ENCODE measurements around the gene ROBO1. TPM values are rescaled to one million over a fixed set of nuclear protein-coding genes. Genes with fewer than 3 reads are reported as not detected.

Gene ROBO1
- total RNA-seq, 2 experiments from 2014 or later: 0.12 to 0.20 TPM

DNA sequence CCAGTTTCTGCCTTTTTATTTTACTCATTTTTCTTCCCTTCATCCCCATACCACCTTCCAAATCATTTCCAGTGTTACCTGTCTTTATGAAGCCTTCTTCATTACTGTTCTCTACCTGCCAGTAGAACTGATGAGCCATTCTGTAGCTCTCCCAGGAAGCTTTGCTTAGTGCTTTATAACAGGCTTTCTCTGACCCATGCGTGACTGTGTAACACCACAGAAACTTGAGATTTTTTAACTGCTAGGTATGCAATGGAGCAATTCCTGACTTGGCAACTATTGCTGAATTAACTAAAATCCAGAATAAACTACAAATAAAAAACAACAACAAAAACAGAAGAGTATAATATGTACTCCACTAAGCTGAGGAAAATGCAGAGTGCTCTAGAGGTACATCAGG, 289.2 kb downstream of the ROBO1 start:
- CTCF ChIA-PET: no interaction called here
- peaks cover 9% of the 10 kb centered on the region for H3K9me3 Mint-ChIP-seq
- no peaks in the 10 kb centered on the region for H3K27me3 Mint-ChIP-seq (ENCODE audit: low read depth)
- H3K36me3 Mint-ChIP-seq (ENCODE audit: low read depth): no peaks in the 10 kb centered on the region
- intact Hi-C loops (cut with micrococcal nuclease): no loop called here
- no peak overlapping the region for H3K27ac Mint-ChIP-seq
- no peak overlapping the region for H3K4me3 Mint-ChIP-seq
- no peak for DNase-seq
- no peaks in the 10 kb centered on the region for H3K4me1 Mint-ChIP-seq (ENCODE audit: low read depth)

DNA sequence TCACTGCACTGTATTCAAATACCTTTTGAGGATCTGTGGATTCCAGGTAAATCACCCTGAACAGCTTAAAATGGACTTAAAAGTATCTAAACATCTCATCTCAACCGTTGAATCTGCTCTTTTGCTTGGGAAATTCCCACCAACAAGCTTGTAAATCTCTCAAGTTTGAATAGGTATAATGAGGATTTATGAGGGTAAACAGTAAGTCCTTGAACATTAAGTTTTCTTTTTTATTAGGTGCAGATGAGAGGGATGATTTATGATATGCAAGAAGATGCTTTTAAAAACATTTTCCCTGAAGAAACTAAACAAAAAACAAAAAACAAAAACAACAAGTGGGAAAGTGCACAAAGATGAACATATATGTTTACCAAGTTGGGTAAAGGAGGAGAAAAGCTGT, 290.6 kb downstream of the ROBO1 start:
- no peak overlapping the region for H3K4me3 Mint-ChIP-seq
- H3K27me3 Mint-ChIP-seq (ENCODE audit: low read depth): no peaks in the 10 kb centered on the region
- DNase-seq: no peak
- no peaks in the 10 kb centered on the region for H3K4me1 Mint-ChIP-seq (ENCODE audit: low read depth)
- intact Hi-C loops (cut with micrococcal nuclease): no loop called here
- peaks cover 8% of the 10 kb centered on the region for H3K9me3 Mint-ChIP-seq
- no peaks in the 10 kb centered on the region for H3K36me3 Mint-ChIP-seq (ENCODE audit: low read depth)
- CTCF ChIA-PET: interaction anchor here (0.6 kb wide), 1 partner anchor 816 kb away, joined by 3 read pairs; no protein-coding TSS in a partner anchor
- H3K27ac Mint-ChIP-seq: no peak overlapping the region

DNA sequence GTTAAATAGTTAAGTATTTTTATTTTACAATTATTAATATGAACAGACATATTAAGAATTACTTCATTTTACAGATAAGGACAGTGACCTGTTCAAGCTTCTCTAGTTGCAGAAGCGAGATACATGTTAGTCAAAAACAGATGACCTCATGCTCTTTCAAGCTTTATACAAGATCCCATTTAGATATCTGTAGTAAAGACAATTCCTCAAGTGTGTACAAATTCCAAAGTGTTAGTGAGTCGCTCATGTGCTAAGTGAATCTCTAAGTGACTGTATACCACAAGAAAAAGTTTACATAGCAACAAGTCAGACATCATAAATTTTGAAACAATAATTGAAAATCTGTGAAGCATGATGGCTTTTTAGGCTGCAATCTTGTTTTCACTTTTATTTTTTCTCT, 293.8 kb downstream of the ROBO1 start:
- no peaks in the 10 kb centered on the region for H3K36me3 Mint-ChIP-seq (ENCODE audit: low read depth)
- intact Hi-C loops (cut with micrococcal nuclease): no loop called here
- H3K9me3 Mint-ChIP-seq: peaks cover 8% of the 10 kb centered on the region
- H3K27ac Mint-ChIP-seq: no peak overlapping the region
- no peak overlapping the region for H3K4me3 Mint-ChIP-seq
- H3K27me3 Mint-ChIP-seq (ENCODE audit: low read depth): no peaks in the 10 kb centered on the region
- no peaks in the 10 kb centered on the region for H3K4me1 Mint-ChIP-seq (ENCODE audit: low read depth)
- DNase-seq: no peak
- CTCF ChIA-PET: no interaction called here

DNA sequence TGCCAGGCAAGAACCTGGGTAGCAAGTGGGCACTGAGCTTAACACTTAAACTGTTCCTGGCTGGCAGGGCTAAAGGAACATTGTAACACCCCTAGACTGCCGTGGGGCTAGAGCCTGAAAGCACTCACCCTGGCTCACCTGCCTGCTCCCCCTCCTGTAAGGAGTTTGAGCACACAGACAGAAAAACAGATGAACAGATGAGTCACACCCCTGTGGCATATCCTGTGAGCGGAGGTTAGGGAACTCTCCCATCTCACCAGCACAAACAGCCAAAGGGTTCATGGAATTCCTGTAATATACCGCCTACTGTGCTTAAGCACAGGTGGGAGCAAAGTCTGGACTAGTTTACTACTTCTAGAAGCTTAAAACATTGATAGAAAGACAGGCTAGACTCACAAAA, 300.1 kb downstream of the ROBO1 start:
- Mint-ChIP-seq H3K27ac (no peak overlapping the region), H3K9me3 (peaks cover 5% of the 10 kb centered on the region), H3K4me1 (ENCODE audit: low read depth) (no peaks in the 10 kb centered on the region), H3K36me3 (ENCODE audit: low read depth) (no peaks in the 10 kb centered on the region), H3K27me3 (ENCODE audit: low read depth) (no peaks in the 10 kb centered on the region), H3K4me3 (no peak overlapping the region)
- DNase-seq: no peak
- CTCF ChIA-PET: no interaction called here
- intact Hi-C loops (cut with micrococcal nuclease): no loop called here

DNA sequence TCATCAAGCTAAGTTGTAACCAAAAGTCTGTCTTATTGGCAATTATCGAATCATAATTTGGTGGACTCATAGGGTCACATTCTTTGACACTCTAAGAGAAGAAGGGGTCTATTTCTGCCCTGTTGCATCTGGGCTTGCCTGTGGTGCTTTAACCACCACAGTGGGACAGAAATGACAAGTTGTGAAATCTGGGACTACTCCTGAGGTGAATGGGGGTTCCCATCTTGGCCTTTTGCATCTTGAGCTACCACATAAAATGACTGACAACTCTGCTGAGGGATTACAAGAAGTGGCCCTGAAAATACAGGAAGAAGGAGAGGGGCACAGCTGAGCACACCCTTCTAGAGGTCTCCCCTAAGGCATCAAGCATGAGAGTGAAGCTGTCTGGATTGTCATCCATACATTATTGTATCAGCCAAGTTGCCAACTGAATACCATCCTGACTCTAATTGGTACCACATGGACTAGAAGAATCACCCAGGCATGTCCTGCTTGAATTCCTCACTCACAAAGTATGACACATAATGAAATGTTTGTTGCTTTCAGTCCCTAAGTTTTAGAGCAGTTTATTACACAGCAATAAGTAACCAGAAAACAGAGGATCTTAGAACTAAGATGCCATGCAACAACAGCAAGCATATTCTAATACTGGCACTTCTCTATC, 306.5 kb downstream of the ROBO1 start:
- H3K27me3 Mint-ChIP-seq (ENCODE audit: low read depth): no peaks in the 10 kb centered on the region
- CTCF ChIA-PET: interaction anchor here (0.6 kb wide), 1 partner anchor 1761 kb away, joined by 3 read pairs; no protein-coding TSS in a partner anchor
- H3K4me1 Mint-ChIP-seq (ENCODE audit: low read depth): no peaks in the 10 kb centered on the region
- no peak for DNase-seq
- intact Hi-C loops (cut with micrococcal nuclease): no loop called here
- no peak overlapping the region for H3K27ac Mint-ChIP-seq
- H3K36me3 Mint-ChIP-seq (ENCODE audit: low read depth): no peaks in the 10 kb centered on the region
- no peak overlapping the region for H3K4me3 Mint-ChIP-seq
- H3K9me3 Mint-ChIP-seq: peaks cover 9% of the 10 kb centered on the region

DNA sequence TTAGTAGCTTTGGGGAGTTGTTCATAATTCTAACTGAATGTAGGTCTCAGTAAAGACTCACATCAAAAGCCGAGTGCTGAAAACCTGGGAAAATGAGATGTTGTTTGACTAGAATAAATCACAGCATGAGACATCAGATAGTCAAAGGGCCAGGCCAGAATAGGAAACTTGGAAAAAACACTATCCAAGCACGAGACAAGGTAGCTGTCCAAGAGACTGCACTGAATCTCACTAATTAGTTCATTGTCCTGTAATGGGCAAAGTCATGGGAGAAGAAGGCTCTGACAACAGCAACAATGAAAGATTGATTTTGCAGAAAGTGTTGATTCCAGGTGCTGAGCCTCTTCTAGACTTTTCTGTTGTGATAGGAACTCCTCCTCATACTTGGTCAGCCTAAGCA, 314.2 kb downstream of the ROBO1 start:
- CTCF ChIA-PET: no interaction called here
- H3K27me3 Mint-ChIP-seq (ENCODE audit: low read depth): no peaks in the 10 kb centered on the region
- no peak overlapping the region for H3K4me3 Mint-ChIP-seq
- no peak for DNase-seq
- no peaks in the 10 kb centered on the region for H3K36me3 Mint-ChIP-seq (ENCODE audit: low read depth)
- H3K4me1 Mint-ChIP-seq (ENCODE audit: low read depth): no peaks in the 10 kb centered on the region
- H3K27ac Mint-ChIP-seq: no peak overlapping the region
- H3K9me3 Mint-ChIP-seq: peaks cover 10% of the 10 kb centered on the region
- intact Hi-C loops (cut with micrococcal nuclease): no loop called here

DNA sequence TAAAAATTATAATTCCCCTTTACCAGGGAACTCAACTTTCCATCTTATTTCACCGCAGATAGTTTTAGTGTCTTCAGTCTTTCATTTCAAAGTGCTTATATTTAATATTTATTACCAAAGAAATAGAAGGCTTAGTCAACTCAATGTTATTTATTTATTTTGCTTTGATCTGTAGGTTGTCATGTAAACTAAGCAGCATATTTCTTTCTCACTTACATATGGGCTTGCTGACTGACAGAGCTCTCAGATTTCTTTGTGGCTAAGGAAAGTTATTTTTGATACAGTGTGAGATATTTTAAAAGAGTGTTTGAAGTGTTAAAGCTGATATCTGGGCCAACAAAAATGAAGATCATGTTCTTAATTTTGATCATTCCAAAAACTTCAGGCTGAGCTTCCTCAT, 331.4 kb downstream of the ROBO1 start:
- Mint-ChIP-seq H3K36me3 (ENCODE audit: low read depth) (no peaks in the 10 kb centered on the region), H3K9me3 (peaks cover 4% of the 10 kb centered on the region), H3K27ac (no peak overlapping the region), H3K4me1 (ENCODE audit: low read depth) (no peaks in the 10 kb centered on the region), H3K27me3 (ENCODE audit: low read depth) (no peaks in the 10 kb centered on the region), H3K4me3 (no peak overlapping the region)
- no peak for DNase-seq
- intact Hi-C loops (cut with micrococcal nuclease): no loop called here
- CTCF ChIA-PET: interaction anchor here (0.6 kb wide), 1 partner anchor 1505 kb away, joined by 3 read pairs; no protein-coding TSS in a partner anchor

DNA sequence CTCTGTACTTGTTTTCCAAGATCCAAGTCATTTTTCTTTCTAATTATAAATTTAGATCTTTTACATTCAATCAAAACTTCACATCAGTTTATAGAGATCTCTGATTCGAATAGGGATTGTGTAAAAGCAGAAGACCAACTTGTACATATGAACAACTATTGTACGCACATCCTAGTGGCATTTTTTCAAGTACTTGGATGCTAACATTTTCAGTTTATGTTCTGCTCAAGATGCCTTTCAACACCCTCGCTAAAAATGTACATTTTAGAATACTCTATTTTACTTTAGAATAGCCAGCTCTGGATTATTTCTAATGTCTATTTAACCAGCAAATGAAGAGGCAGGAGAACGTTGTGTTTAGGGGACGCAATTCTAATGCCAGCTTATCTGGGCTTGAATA, 340.7 kb downstream of the ROBO1 start:
- H3K27ac Mint-ChIP-seq: no peak overlapping the region
- intact Hi-C loops (cut with micrococcal nuclease): no loop called here
- H3K4me1 Mint-ChIP-seq (ENCODE audit: low read depth): no peaks in the 10 kb centered on the region
- DNase-seq: no peak
- no peak overlapping the region for H3K4me3 Mint-ChIP-seq
- no peaks in the 10 kb centered on the region for H3K36me3 Mint-ChIP-seq (ENCODE audit: low read depth)
- H3K9me3 Mint-ChIP-seq: peaks cover 1% of the 10 kb centered on the region
- no peaks in the 10 kb centered on the region for H3K27me3 Mint-ChIP-seq (ENCODE audit: low read depth)
- CTCF ChIA-PET: no interaction called here

DNA sequence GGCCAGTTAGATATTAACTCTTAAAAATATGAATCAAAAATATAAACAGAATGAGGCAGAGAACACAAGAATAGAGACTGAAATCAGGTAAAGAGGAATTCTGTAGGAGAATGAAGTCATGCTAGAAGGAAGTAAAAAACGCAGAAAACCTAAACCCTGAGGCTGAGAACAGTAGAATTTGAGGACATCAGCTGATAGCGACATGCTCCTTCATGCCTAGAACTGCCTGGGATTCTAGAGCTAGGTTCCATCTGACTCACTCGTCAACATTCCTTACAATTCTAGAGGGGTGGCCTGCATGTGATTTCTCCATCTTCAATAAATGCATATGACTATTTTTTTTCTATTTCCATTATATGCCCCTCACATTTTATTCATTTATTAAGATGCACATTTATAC, 343.0 kb downstream of the ROBO1 start:
- no peak overlapping the region for H3K27ac Mint-ChIP-seq
- CTCF ChIA-PET: no interaction called here
- H3K9me3 Mint-ChIP-seq: peaks cover 6% of the 10 kb centered on the region
- intact Hi-C loops (cut with micrococcal nuclease): no loop called here
- H3K4me1 Mint-ChIP-seq (ENCODE audit: low read depth): no peaks in the 10 kb centered on the region
- DNase-seq: no peak
- no peaks in the 10 kb centered on the region for H3K27me3 Mint-ChIP-seq (ENCODE audit: low read depth)
- no peak overlapping the region for H3K4me3 Mint-ChIP-seq
- H3K36me3 Mint-ChIP-seq (ENCODE audit: low read depth): no peaks in the 10 kb centered on the region

DNA sequence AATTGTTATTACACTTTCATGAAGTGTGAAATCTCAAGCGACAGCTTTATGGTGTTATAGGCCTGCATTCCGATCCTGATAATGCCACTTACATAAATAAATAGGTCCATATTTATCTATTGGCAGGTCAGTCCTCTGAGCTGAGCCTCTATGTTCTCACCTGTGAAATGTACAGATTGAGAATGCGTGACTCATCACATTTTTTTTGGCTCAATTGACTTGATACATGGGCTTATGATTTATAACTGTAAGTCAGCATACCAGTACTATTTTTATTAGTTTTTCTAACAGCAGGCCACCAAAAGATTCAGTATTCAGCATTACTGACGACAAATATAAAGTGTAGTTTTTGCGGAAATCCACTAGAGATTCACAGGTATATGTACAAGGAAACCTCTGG, 344.4 kb downstream of the ROBO1 start:
- Mint-ChIP-seq H3K27ac (no peak overlapping the region), H3K4me1 (ENCODE audit: low read depth) (no peaks in the 10 kb centered on the region), H3K4me3 (no peak overlapping the region), H3K36me3 (ENCODE audit: low read depth) (no peaks in the 10 kb centered on the region), H3K9me3 (peaks cover 8% of the 10 kb centered on the region), H3K27me3 (ENCODE audit: low read depth) (no peaks in the 10 kb centered on the region)
- DNase-seq: no peak
- intact Hi-C loops (cut with micrococcal nuclease): no loop called here
- CTCF ChIA-PET: no interaction called here

DNA sequence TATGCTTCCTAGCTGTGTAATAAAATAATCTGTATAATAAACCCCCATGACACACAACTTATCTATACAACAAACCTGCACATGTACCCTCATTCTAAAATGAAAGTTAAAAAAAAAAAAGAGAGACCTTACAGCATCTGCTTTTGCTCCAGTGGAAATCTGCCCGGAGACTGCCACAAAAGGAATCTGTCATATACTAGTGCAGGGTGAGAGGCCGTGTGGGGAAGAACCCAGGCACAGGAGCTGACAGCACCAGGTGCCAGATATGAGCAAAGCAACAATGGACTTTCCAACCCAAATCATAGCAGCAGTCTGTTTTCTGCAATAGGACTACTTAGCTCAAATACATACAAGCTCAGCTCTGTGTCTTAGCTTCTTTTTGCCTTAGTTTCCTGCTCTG, 346.5 kb downstream of the ROBO1 start:
- Mint-ChIP-seq H3K9me3 (peaks cover 7% of the 10 kb centered on the region), H3K27me3 (ENCODE audit: low read depth) (no peaks in the 10 kb centered on the region), H3K4me1 (ENCODE audit: low read depth) (no peaks in the 10 kb centered on the region), H3K4me3 (no peak overlapping the region), H3K27ac (no peak overlapping the region), H3K36me3 (ENCODE audit: low read depth) (no peaks in the 10 kb centered on the region)
- intact Hi-C loops (cut with micrococcal nuclease): no loop called here
- no peak for DNase-seq
- CTCF ChIA-PET: interaction anchor here (1.2 kb wide), 1 partner anchor 48 kb away, joined by 3 read pairs; no protein-coding TSS in a partner anchor

DNA sequence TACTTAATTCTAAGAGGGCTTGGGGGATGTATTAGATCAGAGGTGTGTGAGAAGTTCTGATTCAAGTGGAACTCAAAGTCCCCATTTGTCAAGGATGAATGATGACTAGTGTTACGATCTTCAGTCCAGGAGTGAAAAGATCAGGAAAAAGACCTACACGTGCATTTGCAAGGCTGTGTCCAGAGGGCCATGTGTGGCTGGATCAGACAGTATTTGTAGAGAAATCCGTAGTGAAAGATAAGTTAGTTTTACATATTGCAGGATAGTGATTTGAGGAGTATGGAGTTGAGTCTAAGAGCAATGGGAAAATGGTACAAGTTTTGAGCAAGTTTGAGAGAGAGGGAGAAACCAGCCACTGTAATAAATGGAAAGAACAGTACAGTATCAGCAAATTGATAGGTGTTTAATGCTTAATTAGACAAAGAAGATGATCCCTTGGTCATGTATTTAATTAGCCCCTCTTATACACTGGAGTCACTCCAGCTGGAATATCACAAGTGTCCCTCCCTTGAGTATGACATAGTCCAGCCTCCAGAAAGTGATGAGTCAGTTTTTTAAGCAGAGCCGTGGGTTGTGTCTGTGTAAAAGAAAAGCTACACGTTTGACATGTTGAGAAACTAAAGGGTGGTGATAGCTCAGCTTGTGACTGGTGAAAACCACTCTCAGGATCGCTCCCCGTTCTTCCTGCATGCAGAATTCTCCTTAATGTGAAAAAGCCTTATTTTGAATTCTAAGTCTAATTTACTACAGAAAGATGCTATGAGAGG, 348.8 kb downstream of the ROBO1 start:
- Mint-ChIP-seq H3K4me3 (no peak overlapping the region), H3K27ac (no peak overlapping the region), H3K9me3 (peaks cover 10% of the 10 kb centered on the region), H3K36me3 (ENCODE audit: low read depth) (no peaks in the 10 kb centered on the region), H3K27me3 (ENCODE audit: low read depth) (no peaks in the 10 kb centered on the region), H3K4me1 (ENCODE audit: low read depth) (no peaks in the 10 kb centered on the region)
- intact Hi-C loops (cut with micrococcal nuclease): no loop called here
- DNase-seq: no peak
- CTCF ChIA-PET: no interaction called here

DNA sequence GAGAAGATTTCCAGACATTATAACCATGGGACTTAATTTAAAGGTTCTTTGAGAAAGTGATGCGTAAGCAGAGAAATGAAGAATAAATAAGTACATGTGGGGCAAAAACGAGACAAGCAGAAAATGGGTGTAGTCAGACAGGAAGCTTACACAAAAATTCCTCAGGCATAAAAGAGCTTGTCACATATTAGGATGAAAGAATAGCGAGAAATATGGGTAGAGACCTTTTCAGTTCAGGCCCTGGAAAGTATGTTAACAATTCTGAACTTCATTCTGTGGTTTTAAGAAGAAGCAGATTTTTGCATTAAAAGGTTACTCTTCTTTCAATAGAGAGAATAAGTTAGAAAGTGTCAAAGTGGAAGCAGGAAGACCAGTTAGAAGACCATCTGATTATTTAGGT, 352.4 kb downstream of the ROBO1 start:
- H3K36me3 Mint-ChIP-seq (ENCODE audit: low read depth): no peaks in the 10 kb centered on the region
- H3K27ac Mint-ChIP-seq: no peak overlapping the region
- peaks cover 5% of the 10 kb centered on the region for H3K9me3 Mint-ChIP-seq
- H3K4me1 Mint-ChIP-seq (ENCODE audit: low read depth): no peaks in the 10 kb centered on the region
- H3K4me3 Mint-ChIP-seq: no peak overlapping the region
- DNase-seq: no peak
- no peaks in the 10 kb centered on the region for H3K27me3 Mint-ChIP-seq (ENCODE audit: low read depth)
- intact Hi-C loops (cut with micrococcal nuclease): no loop called here
- CTCF ChIA-PET: no interaction called here

Data from activated naive CD4-positive, alpha-beta T cell treated with anti-CD3 and anti-CD28 coated beads for 36 hours (primary cell).